HG03342 (cell line): ENCODE data around the gene NRCAM.
A peak's percentile ranks its signal among the peaks of the same experiment; 100 is the strongest.
"Not testable (repeated sequence)": the region's sequence is repeated elsewhere in the genome, so short reads cannot be mapped to it uniquely, and the experiment has no call there.

ENCODE experiments used
- ATAC-seq: cut with Tn5 transposase; IDR thresholded peaks from one replicate; pipeline ENCODE4 v1.9.1; 2021; ENCODE audit warnings: mild to moderate bottlenecking, moderate library complexity; ENCODE audit not compliant: unreplicated experiment

Gene NRCAM

DNA sequence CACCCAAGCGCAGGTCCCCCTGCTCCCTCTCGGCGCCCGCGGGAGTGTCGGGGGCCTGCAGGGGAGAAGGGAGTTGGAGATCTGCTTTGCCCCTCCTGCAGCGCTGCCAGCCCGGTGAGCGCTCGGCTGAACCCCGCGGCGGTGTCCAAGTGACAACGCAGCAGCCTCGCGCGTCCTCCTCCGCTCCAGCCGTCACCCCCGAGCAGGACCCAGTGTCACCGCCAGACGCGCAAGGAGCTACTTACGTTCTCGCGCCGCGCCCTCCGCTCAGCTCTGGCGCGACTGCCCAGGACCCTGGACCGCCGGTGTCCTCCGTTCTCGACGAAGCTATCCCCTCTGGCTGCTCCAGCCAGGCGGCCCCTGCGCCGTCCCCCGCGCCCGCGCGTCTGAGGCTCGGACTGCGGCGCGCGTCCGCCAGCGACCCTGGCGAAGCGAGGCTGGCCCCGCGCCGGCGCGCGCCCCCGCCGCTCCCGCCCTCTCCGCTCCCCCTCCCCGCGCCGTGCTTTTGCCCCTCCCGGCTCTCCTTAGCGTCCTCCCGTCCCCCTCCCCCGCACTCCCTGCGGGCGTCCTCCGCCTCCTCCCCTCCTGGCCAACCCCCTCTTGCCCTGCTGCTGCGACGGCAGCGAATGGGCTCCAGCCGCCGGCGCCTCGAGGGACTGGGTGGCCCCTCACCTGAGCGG lies at the start of gene NRCAM:
TSS of gene NRCAM (minus strand) at position 439 of the 680 bp plus-strand sequence. CDS start 216,372 bp downstream, outside the sequence.
- peak; percentile 39 for ATAC-seq

DNA sequence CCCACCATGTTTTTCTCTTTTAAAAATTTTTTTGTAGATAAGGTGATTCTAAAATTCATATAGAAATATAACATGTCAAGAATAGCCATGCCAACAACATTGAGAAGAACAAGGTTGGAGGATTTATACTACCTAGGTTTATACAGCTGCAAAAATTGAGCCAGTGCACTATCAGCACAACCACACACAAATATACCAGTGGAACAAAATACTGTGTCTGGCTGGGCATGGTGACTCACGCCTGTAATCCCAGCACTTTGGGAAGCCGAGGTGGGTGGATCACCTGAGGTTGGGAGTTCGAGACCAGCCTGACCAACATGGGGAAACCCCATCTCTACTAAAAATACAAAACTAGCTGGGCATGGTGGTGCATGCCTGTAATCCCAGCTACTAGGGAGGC lies 48.3 kb upstream of the NRCAM start:
- not testable (repeated sequence) for ATAC-seq

DNA sequence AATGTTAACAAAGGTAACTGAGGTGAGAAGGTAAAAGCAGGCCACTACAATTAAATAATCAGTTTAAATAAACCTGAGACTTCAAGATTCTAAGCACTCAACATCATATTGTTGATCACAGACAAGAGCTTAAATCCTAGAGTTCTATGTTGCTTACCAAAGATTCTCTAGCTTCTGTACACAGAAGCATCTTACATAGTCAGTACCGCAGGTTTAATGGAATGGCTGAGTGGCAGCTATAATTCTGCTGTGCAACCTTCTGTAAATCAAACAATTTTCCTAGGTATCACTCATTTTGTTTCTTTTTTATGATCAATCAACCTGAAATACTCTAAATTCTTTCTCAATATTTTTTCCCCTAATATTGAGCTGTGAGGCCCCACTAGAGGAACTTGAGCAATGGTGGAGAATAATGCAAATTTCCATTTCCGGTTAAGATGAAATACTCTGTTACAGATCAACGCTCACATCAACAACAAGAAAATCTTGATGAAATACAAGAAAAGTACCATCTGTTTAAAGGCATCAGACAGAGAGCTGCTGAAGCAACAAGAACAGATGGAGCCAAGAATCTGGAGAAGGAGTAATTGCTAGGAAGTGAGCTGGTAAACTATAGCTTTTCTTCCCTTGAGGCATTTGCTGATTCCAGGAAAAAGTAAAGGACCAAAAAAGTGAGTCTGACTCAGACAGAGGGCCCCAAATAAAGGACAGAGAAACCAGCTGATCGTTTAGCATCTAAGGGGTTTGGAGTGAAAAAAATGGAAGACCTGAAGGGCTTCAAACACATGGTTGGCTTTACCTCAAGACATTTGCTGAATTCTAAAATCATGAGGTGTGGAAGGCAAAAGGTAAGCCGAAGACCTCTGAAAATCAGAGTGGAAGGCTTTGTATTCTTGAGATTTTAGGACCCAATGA lies 47.1 kb upstream of the NRCAM start:
- peak; percentile 97 for ATAC-seq

DNA sequence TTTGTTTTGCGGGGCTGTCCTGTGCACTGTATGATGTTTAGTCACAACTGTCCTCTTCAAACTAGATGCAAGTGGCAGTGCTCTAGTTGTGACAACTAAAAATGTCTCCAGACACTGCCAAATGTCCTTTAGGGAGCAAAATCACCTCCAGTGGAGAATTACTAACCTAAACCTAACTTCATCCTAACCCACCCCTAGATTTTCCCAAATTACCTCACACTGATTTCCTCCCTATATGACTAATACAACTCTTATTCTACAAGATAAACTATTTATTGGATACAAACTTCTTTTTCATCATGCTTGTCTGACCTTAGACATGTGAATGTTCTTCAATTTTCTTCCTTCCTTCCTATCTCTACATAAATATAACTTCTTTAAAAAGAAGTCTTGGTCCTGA lies 43.3 kb upstream of the NRCAM start:
- ATAC-seq: no peak

DNA sequence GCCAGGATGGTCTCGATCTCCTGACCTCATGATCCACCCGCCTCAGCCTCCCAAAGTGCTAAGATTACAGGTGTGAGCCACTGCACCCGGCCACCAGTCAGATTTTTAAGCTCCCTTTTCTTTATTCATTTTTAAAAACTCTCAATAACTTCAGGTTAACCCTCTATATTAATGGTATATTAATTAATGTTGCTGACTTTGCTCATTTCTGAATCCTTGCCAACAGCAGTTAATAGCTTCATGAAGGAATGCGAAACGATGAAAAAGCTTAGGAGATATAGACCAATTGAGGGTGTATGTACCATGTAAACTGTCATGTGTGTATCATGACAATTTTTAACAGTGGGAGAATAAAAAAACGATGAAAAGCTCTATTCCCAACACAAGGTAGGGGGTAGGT lies 42.2 kb upstream of the NRCAM start:
- no peak for ATAC-seq

DNA sequence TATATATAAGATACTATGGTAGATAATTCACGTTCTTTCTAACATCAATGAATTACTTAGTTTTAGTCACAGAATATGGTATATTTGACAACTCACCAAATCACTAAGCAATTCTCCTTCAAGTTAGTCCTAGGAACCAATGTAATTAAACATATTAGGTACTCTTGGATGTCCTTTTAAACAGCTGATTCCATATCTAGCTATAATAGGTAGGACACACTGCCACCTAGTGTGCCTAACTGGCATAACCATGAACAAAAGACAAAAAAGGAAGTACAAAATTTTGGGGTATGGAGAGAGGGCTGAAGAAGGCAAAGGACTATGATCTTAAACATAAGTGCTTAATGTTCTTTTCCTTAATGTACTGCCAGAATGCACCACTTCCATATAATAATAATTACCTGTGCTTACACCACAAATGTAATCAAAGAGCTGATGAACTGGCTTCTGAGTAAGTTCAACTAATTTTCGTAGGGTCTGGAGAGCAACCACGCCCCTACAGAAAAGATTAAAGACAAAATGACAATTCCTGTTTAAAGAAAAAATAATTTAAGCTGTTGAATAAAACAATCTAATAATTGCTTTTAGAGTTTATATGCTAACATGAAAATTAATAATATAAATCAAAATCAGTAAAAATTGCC lies 41.0 kb upstream of the NRCAM start:
- peak; percentile 81 for ATAC-seq

DNA sequence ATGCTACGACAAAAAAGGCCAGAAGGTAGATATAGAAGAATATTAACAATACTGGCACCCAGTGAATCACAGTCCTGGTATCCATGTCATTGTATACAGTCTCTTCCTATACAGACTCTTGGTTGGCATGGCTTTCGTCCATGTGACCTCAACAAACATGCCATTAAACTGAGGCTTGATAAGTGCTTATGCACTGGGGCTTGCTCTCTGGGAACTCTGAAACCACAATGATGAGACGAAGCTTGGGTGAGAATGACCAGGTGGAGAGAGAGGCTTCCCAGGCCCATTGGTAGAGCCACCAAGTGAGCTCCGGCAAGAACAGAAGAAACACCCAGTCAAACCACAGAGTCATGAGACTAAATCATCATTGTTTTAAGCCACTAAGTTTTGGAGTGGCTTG lies 36.5 kb upstream of the NRCAM start:
- no peak for ATAC-seq

DNA sequence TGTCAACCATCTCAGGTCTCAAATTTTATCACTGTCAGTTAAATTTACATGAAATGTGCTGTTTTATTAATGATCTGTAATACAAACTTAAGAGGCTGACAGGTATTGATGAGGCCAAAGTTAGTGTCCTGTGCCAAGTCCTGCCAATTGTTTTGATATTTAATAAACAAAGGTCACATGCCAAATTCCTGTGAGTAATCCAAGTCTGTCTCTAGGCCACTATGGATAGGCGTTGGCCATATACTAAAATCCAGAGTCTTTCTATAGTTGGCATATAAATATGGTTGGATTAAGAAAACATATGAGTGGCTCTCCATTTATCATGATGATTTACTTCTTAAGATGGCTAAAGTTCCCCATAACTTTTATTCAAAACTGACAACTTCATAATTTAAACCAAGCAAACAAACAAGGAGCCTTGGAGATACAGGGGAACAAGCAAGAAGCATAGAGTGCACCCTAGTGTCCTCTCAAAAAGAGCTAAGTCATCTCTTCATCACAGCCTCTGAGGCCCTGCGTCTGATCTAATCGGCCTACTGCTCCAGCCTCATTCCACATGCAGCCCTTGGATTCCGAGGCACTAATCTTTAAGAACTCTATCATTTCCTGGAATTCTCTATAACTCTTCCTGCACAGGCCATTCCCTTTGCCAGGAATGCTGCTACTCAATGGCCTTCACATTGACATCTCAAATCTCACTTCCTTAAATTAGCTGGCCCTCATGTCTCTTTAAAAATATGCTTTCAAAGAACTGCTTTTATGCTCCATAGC lies 32.7 kb upstream of the NRCAM start:
- ATAC-seq: no peak

DNA sequence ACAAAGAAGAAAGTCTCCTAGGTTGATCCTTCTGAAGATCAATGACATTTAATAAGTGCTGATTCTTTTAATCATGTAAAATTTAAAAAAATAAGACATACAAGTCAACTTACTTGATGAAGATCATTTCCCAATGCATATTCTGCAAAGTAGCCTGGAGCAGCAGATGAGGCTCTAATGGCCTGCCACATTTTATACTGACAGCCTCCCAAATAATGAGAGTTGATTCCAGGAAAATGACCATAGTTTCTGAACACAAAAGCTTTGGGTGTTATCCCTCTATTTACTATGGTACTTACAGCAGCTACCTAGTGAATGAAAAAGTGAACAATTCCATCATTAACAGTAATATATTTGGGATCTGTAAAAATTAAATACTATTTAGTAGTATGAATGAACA lies 31.4 kb upstream of the NRCAM start:
- no peak for ATAC-seq

DNA sequence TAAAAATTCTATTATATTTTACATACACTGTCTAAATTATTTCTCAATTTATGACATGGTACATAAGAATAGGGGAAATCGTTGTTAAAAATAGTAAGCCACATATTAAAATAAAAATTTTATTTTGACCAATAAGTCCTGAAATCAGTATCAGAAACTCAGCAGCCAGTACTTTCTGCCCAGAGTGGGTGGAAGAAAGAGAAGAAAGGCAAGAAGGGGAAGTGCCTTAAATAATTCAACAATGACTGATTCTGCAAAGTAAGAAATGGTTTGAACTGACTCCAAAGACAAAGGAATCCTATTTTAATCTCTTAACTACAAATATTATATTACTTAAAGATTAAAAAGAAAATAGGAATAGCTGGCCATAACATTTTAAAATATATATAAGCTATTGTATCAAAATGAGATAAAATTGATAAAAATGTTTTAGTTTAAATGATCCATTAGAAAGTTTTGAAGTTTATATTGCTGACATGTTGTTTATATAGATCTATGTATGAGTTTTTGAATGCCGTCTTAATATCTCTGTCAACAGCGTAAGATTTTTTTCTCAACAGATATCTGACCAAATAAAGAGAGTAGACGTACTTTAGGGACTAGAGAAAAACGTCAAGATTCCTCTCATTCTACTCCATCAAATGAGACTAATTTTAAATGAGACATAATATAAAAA lies 30.2 kb upstream of the NRCAM start:
- ATAC-seq: no peak

DNA sequence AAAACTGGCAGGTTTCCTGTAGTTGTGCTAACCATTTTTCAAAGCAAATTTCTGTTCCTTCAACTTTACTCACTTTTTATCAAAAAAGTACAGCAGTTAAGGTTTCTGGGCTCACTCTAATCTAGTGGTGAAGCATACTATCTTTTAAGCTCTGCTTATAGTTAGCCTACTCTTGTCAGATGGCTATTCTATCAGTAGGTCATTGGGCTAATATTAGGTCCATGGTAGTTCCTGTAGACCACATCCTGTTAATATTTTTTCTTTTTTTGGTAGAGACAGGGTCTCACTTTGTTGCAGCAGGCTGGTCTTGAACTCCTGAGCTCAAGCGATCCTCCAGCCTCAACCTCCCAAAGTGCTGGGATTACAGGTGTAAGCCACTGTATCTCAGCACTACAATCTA lies 27.9 kb upstream of the NRCAM start:
- no peak for ATAC-seq

DNA sequence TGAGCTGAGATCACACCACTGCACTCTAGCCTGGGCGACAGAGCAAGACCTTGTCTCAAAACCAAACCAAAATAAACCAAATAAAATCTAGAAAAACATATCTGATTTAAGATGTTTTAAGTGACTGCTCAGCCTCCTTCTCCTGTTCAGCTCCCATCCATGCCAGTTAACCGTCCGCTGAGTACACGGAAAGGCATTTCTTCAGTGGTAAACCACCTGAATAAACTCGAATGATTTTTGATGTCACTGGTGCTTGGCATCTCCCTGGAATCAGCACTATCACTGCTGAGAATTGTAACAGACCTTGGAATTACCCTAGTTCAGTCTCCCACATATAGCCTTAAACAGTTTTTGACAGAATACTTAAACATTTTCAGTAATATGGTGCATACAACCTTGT lies 24.1 kb upstream of the NRCAM start:
- ATAC-seq: no peak

DNA sequence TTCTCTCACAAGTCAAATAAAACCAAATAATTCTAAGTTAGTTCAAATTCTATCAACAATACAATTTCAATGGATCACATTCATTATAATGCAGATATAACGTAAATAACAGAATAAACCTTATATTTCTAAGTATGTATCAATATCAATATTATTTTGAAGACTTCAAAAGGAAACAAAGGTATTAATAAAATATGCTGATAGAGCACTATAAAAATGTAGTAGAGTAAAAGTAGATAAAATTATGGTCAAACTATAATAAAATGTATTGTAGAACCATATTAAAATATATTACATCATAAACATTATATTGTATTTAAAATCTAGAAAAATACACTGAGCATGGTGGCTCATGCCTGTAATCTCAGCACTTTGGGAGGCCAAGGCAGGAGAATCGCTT lies 23.5 kb upstream of the NRCAM start:
- no peak for ATAC-seq

DNA sequence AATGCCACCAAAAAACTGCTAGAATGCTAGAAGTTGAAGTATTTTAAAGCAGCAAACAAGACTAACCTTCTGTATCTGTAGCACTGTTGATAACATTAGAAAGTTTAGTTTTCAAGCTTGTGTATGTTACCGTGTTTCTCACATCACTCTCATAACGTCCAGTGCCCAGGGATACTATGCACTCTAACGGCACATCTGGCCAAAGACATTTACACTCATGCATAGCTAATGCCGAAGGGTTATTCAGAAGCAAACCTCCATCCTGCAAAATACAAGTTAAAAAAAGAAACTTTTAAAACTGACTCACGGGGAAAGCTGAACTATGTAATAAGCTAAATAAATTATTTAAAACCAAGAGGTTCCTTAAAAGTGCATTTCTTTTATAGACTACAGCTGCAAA lies 22.9 kb upstream of the NRCAM start:
- ATAC-seq: no peak

DNA sequence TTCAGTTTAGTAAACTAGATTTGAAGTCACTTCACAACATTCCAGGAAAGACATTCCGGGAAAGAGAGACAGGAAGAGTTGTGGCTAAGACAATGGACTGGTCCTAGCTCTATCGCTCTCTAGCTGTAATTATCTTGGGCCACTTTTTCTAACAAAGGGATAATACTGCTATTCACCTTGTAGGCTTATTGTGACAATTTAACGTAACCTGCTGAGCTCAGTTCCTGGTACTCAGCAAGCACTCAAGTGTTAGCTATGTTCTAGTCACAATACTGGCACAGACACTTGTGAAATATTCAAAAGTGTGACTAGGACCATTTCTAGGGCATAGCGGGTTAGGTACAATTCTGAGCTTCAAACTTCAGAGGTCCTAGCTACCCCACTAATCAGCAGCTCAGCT lies 12.0 kb upstream of the NRCAM start:
- no peak for ATAC-seq

DNA sequence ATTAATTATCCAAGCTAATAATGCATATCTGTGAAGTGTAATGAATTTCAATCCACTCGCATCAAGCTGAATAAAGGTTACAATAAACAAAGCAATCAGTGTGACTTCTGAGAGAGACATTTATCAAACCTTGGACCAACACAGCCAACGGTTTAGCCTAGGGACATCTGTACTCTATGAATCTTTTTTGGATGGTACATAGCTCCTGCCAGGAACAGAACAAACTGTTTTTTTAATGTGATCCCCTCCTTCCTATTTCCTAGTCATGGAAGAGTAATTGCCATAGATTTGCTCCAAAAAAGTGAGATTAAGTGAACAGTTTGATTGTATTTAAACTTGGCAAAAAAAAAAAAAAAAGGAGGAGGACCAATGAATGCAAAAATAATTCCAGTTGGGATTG lies 11.2 kb upstream of the NRCAM start:
- no peak for ATAC-seq

DNA sequence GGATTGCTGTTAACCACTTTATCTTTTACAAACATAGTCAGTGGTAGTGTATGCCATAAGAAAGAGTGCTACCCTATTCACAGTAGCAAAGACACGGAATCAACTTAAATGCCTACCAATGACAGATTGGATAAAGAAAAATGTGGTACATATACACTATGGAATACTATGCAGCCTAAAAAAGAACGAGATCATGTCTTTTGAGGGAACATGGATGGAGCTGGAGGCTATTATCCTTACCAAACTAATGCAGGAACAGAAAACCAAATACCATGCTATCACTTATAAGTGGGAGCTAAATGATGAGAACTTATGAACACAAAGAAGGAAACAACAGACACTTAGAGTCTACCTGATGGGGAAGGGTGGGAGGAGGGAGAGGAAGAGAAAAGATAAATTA lies 10.1 kb upstream of the NRCAM start:
- ATAC-seq: not testable (repeated sequence)

DNA sequence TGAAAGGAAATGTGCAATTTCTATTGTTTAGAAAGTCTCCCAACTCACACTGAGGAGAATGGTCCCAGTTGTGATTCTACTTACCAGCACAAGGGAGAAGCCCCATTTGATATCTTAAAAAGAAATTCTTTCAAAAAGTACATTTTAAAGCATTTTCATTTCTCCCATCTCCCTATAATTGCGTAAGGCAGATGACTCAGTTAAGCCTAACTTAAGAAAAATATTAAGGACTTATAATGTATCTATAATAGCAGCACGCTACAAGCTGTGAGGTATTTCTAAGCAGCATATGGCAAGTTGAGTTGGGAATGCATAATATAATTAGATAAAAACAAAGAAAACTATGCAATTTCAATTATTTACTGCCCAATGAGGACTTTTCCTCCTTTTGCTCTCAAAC lies 8.5 kb upstream of the NRCAM start:
- no peak for ATAC-seq

DNA sequence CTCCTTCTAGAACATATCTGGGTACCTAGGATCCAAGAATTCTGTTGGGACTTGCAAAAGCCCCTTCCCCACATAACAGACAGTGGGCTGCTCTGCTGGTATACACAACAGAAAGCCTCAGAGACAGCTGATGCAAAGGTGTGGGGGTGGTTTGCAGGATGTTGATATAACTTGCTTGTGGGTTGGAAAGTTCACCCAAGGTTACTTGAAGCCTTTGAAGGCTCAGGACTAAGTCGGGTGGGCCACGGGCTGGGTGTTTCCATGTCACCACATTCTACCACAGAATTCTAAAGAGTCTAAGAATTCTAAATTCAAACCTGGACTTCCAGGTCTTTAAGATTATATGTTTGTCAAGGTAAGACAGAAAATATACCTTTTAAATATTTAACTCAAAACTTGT lies 7.4 kb upstream of the NRCAM start:
- ATAC-seq: no peak

DNA sequence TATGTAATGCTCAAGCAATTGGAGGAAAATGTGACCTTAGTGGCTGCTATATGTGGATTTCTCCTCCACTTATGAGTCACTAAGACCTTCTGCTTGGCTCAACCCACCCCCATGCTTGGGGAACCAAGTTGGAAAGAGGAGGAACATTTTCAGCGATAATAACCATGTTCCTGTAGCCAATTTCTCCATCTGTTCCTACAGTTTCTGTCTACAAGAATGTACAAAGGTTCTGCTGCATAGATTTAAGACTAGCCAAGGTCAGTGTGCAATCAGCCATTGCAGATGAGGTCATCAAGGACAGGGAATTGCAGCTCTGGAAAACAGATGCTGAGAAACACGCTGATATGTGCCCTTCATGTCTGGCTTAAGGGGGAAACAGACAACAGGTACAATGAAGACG lies 5.6 kb upstream of the NRCAM start:
- ATAC-seq: no peak

DNA sequence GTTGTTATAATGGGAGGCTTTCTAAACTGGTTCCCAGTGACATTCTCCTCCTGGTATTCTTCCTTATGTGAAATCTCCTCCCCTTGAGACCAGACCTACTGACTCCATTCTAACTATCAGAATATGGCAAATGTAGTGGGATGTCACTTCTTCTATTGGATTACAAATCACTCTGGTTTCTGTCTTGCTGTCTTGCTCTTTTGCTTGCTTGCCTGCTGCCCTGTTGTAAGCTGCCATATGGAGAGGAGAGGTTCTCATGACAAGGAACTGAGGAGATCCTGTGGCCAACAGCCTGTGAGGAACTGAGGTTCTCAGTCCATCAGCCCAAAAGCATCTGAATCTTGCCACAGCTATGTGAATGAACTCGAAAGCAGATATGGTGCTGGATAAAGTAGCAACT lies 4.7 kb upstream of the NRCAM start:
- no peak for ATAC-seq
